Lower leg skin (tissue), 3 donors: ENCODE data around the gene PLXNA2.

Experiments used
- CTCF ChIP-seq, 3 donors: fragments of 450-650 bp; IDR thresholded peaks; one replicate each; pipeline ENCODE4 v1.5.1; 2016; ENCODE audit warnings: antibody characterized with exemption in 3 of 3, mild to moderate bottlenecking in 3 of 3, moderate library complexity in 2 of 3
- POLR2A ChIP-seq, 2 donors: fragments of 450-650 bp; IDR thresholded peaks; one replicate each; pipeline ENCODE4 v1.6.1; 2016 to 2017; ENCODE audit warnings: antibody characterized with exemption in 2 of 2, mild to moderate bottlenecking in 1 of 2, moderate library complexity in 1 of 2

GRCh38 chr1:207990876-207991582, 253.2 kb downstream of the PLXNA2 start:
- TF ChIP-seq CTCF (IDR thresholded peaks at IDR 0.05) (no peak), POLR2A (IDR thresholded peaks at IDR 0.05) (no peak)
